OCI-LY3 (cell line): ENCODE data around the gene NTRK2.

Experiments
- CTCF ChIP-seq: fragments of 200-600, 300-600 bp; sonication (generic); IDR thresholded peaks from 2 replicates; pipeline ENCODE4 v1.5.1; 2014; ENCODE audit warnings: antibody characterized with exemption, low read length, low read depth
- EZH2phosphoT487 ChIP-seq: fragments of 200-600 bp; shearing (Covaris generic); IDR thresholded peaks from 2 replicates; pipeline ENCODE4 v1.6.1; 2018; ENCODE audit warnings: antibody characterized with exemption, mixed run types, low read depth

GRCh38 chr9:84996029-84996428, 326.5 kb downstream of the NTRK2 start:
- TF ChIP-seq CTCF (no peak), EZH2phosphoT487 (no peak)
